ENCODE measurements around the gene KLHL18.
"Not testable (repeated sequence)": the region's sequence is repeated elsewhere in the genome, so short reads cannot be mapped to it uniquely, and the experiment has no call there.

Gene KLHL18

GRCh38 chr3:47366833-47367232, 84.1 kb downstream of the KLHL18 start:
- no peak for DNase-seq

DNA sequence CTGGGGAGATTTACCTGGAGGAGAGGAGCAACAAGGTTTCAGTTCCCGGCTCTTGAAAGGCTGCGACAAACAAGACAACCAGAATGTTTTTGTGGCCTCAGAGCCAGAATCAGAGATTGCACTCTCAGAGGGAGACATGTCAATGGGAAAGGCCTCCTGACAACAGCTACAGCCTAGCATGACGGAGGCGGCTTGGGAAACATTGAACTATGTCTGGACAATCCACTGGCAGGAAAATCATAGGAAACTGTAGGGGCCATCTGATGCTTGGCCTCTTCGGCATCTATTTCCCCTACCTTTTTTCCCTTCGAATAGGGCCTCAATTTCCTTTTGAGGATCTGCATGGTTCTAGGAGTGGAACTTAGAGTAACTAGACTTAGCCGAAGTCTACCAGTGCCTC, 84.9 kb downstream of the KLHL18 start:
- DNase-seq: no peak

DNA sequence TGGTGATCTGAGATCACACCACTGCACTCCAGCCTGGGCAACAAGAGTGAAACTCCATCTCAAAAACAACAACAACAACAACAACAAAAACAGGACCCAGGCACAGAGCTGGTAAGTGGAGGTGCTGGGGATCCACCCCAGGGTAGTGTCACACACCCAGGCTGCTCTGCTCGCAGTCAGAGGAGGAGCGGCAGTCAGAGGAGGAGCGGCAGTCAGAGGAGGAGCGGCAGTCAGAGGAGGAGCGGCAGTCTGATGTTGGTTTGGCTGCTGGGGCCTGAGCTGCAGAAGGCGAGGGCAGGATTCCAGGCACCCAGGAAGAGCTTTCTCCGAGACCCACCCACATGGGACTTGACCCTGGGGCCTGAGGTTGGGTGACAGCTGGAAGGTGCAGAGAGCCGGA, 87.3 kb downstream of the KLHL18 start:
- DNase-seq: not testable (repeated sequence)

- no peak for DNase-seq
Measured at GRCh38 chr3:47370887-47371697, 88.3 kb downstream of the KLHL18 start.

- no peak for DNase-seq
Measured at GRCh38 chr3:47374587-47374986, 91.8 kb downstream of the KLHL18 start.

DNA sequence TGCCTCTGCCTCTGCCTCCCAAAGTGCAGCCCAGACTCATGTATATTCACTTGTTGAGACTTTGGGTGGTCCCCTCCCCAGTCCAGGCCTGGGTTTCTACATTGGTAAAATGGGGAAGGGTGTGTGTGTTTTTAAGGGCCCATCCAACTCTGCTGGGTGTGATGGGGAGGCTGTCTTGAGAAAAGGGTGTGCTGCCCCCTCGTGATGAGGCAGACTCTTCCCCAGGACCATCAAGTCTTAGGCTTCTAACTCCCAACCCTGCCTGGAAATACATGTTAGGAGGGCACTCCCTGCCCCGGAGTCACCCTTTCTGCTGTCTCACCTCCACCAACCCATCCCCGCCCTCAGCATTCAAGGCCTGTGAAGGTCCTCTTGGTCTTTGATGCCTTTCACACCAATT, 93.6 kb downstream of the KLHL18 start:
- DNase-seq: no peak

DNA sequence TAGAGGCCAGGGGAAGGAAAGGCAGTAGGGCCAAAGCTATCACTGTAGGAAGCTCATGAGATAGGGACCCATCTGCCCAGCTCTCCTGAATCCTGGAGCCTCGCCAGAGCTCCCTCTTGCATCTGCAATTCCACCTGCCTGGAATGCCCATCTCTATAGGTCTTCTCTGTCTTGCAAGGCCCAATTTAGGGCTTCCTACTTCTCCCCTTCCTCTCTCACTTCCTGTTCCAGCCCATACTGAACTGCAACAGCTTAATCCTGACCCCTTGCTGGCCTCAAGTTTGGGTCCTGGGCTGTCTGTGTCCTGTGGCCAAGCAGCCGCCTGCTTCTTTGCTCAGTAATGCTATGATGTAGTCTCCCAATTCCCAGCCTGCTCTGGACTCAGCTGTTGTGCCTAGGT, 94.4 kb downstream of the KLHL18 start:
- DNase-seq: no peak

DNA sequence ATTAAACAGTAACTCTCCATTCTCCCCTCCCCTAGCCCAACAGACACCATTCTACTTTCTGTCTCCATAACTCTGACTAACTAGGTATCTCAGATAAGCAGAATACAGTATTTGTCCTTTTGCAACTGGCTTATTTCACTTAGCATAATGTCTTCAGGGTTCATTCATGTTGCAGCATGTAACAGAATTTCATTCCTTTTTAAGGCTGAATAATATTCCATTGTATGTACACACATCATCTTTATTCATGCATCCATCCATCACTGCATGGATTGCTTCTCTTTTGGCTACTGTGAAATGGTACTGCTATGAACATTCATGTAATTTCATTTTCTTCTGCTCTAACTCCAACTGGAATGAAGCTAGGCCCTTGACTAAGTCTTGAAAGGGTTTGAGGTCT, 96.1 kb downstream of the KLHL18 start:
- no peak for DNase-seq

GRCh38 chr3:47379411-47379899, 96.7 kb downstream of the KLHL18 start:
- no peak for DNase-seq

- DNase-seq: no peak
Measured at GRCh38 chr3:47380026-47380600, 97.4 kb downstream of the KLHL18 start.

GRCh38 chr3:47380601-47381316, 98.0 kb downstream of the KLHL18 start, which contains the start of gene PTPN23:
PTPN23 (plus strand) TSS chr3:47381021; CDS start chr3:47381097, 76 bp downstream.
- DNase-seq: peak; percentile 98

- DNase-seq: peak; percentile 88
Measured at GRCh38 chr3:47381317-47382157, 98.8 kb downstream of the KLHL18 start.

GRCh38 chr3:47384425-47384824, 101.7 kb downstream of the KLHL18 start:
- no peak for DNase-seq

- DNase-seq: peak; percentile 92
Measured at GRCh38 chr3:47385007-47385406, 102.3 kb downstream of the KLHL18 start.

DNA sequence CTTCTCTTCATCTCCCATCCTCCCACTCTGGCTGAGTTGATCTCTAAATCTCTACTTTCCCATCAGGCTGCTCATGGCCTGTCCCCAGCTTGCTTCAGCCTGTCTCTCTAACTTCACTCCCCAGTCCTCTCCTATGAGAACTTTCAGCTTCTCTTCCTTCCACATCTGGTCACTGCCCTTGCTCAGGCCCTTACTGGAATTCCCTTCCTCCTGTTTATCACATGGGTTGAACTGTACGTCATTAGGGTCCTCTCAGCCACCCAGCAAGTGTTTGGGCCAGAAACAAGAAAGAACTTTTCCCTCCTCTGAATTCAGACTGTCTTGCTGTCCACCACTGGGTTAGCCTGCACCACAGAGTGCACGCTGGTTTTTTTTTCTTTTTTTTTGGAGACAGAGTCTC, 103.1 kb downstream of the KLHL18 start:
- no peak for DNase-seq

- no peak for DNase-seq
Measured at GRCh38 chr3:47392933-47393332, 110.2 kb downstream of the KLHL18 start.

DNA sequence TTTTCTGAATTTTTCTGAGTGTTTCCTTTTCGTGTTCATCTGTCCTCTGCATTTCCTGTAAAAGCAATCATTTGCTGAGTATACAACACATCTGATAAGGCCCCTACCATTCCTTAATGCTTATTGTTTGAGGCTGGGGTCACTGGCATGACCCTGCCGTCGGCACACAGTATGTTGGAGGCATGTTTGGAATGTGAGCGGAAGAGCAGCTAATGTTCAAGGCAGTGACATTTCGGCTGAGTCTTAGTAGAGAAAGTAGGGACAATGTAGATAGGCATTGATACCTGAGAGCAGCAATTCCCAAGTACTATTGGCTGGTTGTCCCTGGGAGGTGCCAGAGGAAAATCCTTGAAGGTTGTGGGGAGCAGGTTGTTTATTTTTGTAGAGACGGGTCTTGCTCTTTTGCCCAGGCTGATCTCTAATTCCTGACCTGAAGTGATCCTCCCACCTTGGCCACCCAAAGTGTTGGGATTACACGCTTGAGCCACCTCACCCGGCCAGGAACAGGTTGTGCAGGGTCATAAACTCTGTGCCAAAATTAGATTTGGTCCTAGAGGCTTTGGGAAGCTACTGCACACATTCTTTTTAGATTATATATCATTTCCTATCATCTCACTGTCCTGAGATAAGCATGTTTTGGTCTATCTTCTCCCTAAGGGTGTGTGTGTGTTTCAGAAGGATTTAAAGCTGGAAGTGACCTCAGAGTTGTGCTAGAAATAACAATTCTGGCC, 111.6 kb downstream of the KLHL18 start:
- no peak for DNase-seq

GRCh38 chr3:47394881-47395280, 112.1 kb downstream of the KLHL18 start:
- DNase-seq: no peak

All from NCI-H226 (cell line).